ENCODE data around the gene CLDN4.
"Not testable (repeated sequence)": the region's sequence is repeated elsewhere in the genome, so short reads cannot be mapped to it uniquely, and the experiment has no call there.

Gene CLDN4

GRCh38 chr7:73831584-73831833 is 713 bp downstream of the CLDN4 start:
- no peak overlapping the region for H3K4me3 ChIP-seq (ENCODE audit: control insufficient read depth, low read depth, low read length)
- no peak for DNase-seq (ENCODE audit: low read depth)
- TF ChIP-seq CTCF (IDR thresholded peaks at IDR 0.05; ENCODE audit: control insufficient read depth, insufficient read depth, low read depth, low read length, missing control alignments): no peak

DNA sequence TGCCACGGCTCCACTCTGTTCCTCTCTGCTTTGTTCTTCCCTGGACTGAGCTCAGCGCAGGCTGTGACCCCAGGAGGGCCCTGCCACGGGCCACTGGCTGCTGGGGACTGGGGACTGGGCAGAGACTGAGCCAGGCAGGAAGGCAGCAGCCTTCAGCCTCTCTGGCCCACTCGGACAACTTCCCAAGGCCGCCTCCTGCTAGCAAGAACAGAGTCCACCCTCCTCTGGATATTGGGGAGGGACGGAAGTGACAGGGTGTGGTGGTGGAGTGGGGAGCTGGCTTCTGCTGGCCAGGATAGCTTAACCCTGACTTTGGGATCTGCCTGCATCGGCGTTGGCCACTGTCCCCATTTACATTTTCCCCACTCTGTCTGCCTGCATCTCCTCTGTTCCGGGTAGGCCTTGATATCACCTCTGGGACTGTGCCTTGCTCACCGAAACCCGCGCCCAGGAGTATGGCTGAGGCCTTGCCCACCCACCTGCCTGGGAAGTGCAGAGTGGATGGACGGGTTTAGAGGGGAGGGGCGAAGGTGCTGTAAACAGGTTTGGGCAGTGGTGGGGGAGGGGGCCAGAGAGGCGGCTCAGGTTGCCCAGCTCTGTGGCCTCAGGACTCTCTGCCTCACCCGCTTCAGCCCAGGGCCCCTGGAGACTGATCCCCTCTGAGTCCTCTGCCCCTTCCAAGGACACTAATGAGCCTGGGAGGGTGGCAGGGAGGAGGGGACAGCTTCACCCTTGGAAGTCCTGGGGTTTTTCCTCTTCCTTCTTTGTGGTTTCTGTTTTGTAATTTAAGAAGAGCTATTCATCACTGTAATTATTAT is 1.2 kb downstream of the CLDN4 start:
- no peak for DNase-seq (ENCODE audit: low read depth)

DNA sequence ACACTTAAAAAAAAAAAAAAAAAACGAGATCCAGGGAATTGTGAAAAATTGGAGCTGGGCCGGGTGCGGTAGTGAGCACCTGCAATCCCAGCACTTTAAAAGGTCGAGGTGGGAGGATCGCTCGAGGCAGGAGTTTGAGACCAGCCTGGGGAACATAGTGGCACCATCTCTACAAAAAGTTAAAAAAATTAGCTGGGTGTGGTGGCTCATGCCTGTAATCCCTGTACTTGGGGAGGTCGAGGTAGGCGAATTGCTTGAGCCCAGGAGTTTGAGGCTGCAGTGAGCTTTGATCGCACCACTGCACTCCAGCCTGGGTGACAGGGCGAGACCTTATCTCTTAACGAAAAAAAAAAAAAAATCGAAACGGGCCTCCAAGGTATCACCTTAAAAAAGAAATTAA is 2.0 kb downstream of the CLDN4 start:
- H3K4me3 ChIP-seq (ENCODE audit: control insufficient read depth, low read depth, low read length): no peak overlapping the region
- DNase-seq (ENCODE audit: low read depth): no peak
- no peak for TF ChIP-seq CTCF (IDR thresholded peaks at IDR 0.05; ENCODE audit: control insufficient read depth, insufficient read depth, low read depth, low read length, missing control alignments)

More for the DNA sequence above, 1.2 kb downstream of the CLDN4 start:
- TF ChIP-seq CTCF (IDR thresholded peaks at IDR 0.05; ENCODE audit: control insufficient read depth, insufficient read depth, low read depth, low read length, missing control alignments): no peak
- no peak overlapping the region for H3K4me3 ChIP-seq (ENCODE audit: control insufficient read depth, low read depth, low read length)

- no peak for DNase-seq (ENCODE audit: low read depth)
- TF ChIP-seq CTCF (IDR thresholded peaks at IDR 0.05; ENCODE audit: control insufficient read depth, insufficient read depth, low read depth, low read length, missing control alignments): no peak
- no peak overlapping the region for H3K4me3 ChIP-seq (ENCODE audit: control insufficient read depth, low read depth, low read length)
Measured at GRCh38 chr7:73833251-73833919, 2.6 kb downstream of the CLDN4 start.

DNA sequence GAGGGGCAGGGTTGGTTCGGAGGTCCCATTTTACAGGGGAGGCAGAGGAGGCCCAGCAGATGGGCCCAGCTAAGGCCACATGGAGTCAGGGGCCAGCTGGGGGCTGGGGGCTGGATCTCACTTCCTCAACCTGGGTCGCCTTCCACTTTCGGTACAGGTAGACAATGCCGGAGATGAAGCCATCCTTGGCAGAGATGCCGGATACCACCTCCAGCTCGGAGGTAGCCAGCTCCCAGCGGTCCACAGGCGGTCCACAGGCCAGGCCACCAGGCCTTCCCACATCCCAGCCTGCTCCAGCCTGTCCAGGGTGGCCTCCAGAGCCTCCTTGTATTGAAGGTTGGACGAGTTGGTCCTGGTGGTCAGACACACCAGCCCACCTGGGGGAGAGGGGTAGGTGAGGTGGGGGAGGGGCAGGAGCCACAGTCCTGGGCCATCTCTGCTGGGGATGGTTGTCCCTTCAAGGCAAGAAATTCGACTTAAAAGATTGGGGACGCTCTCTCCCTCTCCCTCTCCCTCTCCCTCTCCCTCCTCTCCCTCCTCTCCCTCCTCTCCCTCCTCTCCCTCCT is 3.9 kb downstream of the CLDN4 start:
- no peak for DNase-seq (ENCODE audit: low read depth)
- H3K4me3 ChIP-seq (ENCODE audit: control insufficient read depth, low read depth, low read length): no peak overlapping the region
- no peak for TF ChIP-seq CTCF (IDR thresholded peaks at IDR 0.05; ENCODE audit: control insufficient read depth, insufficient read depth, low read depth, low read length, missing control alignments)

DNA sequence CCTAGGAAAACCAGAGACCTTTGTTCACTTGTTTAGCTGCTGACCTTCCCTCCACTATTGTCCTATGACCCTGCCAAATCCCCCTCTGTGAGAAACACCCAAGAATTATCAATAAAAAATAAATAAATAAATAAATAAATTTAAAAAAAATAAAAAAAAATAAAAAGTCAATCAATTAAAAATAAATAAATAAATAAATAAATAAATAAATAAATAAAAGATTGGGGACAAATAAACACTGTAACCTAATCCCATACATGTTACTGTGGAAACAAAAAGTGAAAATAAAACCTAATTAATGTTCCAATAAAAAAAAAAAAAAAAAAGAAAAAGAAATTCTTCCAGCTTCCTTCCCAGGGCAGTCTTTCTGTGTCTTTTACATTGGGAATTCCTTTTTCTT is 6.4 kb downstream of the CLDN4 start:
- H3K4me3 ChIP-seq (ENCODE audit: control insufficient read depth, low read depth, low read length); DNase-seq (ENCODE audit: low read depth): not testable (repeated sequence)

DNA sequence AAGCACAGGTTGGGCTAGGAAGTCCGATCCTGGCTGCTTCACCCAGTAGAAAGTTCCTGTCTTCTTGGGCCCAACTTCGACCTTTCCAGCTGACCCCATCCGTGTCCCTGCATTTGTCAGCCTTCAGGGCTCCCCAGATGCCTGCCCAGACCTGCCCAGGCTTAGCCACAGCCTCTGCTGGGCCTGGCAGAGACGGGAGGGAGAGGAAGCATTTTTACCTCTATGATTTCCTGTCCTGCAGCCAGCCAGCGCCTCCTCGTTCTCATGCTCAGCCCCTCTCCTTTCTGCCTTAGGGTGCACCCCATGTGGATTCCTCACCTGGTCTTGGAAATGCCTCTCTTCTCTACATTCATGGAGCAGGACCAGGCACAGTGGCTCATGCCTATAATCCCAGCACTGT is 7.8 kb downstream of the CLDN4 start:
- DNase-seq (ENCODE audit: low read depth): no peak
- TF ChIP-seq CTCF (IDR thresholded peaks at IDR 0.05; ENCODE audit: control insufficient read depth, insufficient read depth, low read depth, low read length, missing control alignments): no peak
- no peak overlapping the region for H3K4me3 ChIP-seq (ENCODE audit: control insufficient read depth, low read depth, low read length)
